Sigmoid colon (tissue), 4 donors: ENCODE results near the gene RPL4.

Experiments
- POLR2A ChIP-seq, 2 donors: fragments of 450-650 bp; IDR thresholded peaks; one replicate each; pipeline ENCODE4 v1.6.1; 2016; ENCODE audit warnings: antibody characterized with exemption in 2 of 2, mild to moderate bottlenecking in 2 of 2, moderate library complexity in 2 of 2
- POLR2AphosphoS5 ChIP-seq, 4 donors: sonication (generic); formaldehyde crosslinking; IDR thresholded peaks; one replicate each; pipeline ENCODE4 v1.6.1; 2017; ENCODE audit warnings: antibody characterized with exemption in 4 of 4

GRCh38 chr15:66489179-66489791, 15.4 kb downstream of the RPL4 start:
- TF ChIP-seq POLR2AphosphoS5 (IDR thresholded peaks at IDR 0.05) (no peak), POLR2A (IDR thresholded peaks at IDR 0.05) (no peak)
